SK-N-SH (cell line): ENCODE measurements around the gene KISS1R.

ENCODE experiments used
- CTCF ChIP-seq: fragments of 200-600 bp; sonication (generic); IDR thresholded peaks from 2 replicates; pipeline ENCODE4 v1.6.1; 2017; ENCODE audit warnings: antibody characterized with exemption, mild to moderate bottlenecking, moderate library complexity
- JUND ChIP-seq: IDR thresholded peaks from 2 replicates; pipeline ENCODE4 v1.4.0; 2012
- RCOR1 ChIP-seq: fragments of 150-350 bp; IDR thresholded peaks from 2 replicates; pipeline ENCODE4 v1.6.1; 2017; ENCODE audit warnings: antibody characterized with exemption, low read length
- ZBTB33 ChIP-seq: IDR thresholded peaks from 2 replicates; pipeline ENCODE4 v1.4.0; 2012; ENCODE audit warnings: low read depth, borderline replicate concordance

- TF ChIP-seq RCOR1, result no peak
- no peak for TF ChIP-seq CTCF
- no peak for TF ChIP-seq JUND
- TF ChIP-seq ZBTB33, result no peak
These were observed 25.1 kb downstream of the KISS1R start for GRCh38 chr19:942133-942645.
